Mesothelial cell of epicardium (in vitro differentiated cells): ENCODE results near the gene ELOVL4. TPM values are rescaled to one million over a fixed set of nuclear protein-coding genes. Genes with fewer than 3 reads are reported as not detected.

Experiments used
- DNase-seq, 2 experiments: peaks; one replicate each; pipeline ENCODE4 v3.0.0; 2021; ENCODE audit warnings: low spot score in 2 of 2; ENCODE audit not compliant: unreplicated experiment in 2 of 2
- H3K27ac Mint-ChIP-seq: 2 replicates; pipeline ENCODE4 v1.8.0; 2021; ENCODE audit warnings: mixed read lengths
- H3K27me3 Mint-ChIP-seq: 2 replicates; pipeline ENCODE4 v1.8.0; 2021; ENCODE audit warnings: low read depth, mixed read lengths
- H3K36me3 Mint-ChIP-seq: 2 replicates; pipeline ENCODE4 v1.8.0; 2021; ENCODE audit warnings: mixed read lengths
- H3K4me1 Mint-ChIP-seq: 2 replicates; pipeline ENCODE4 v1.8.0; 2021; ENCODE audit warnings: mixed read lengths
- H3K4me3 Mint-ChIP-seq: 2 replicates; pipeline ENCODE4 v1.8.0; 2021; ENCODE audit warnings: mild to moderate bottlenecking, moderate library complexity, mixed read lengths
- H3K9me3 Mint-ChIP-seq: 2 replicates; pipeline ENCODE4 v1.8.0; 2021; ENCODE audit warnings: mixed read lengths
- total RNA-seq: library from RNA; stranded (reverse); gene quantifications from 3 replicates; pipeline ENCODE4 v1.2.1, GENCODE V29; 2021
- TF ChIP-seq, protein P1 (sequence below): fragments of 200-600 bp; sonication (generic); IDR thresholded peaks from one replicate; pipeline ENCODE4 v1.5.0; 2021; ENCODE audit warnings: antibody characterized with exemption; ENCODE audit not compliant: unreplicated experiment

ELOVL4 gene
- total RNA-seq, 1 donor from 2014 or later: 3.6 TPM

GRCh38 chr6:79954849-79955248 lies 7.5 kb upstream of the ELOVL4 start:
- Mint-ChIP-seq H3K36me3 (no peaks in the 10 kb centered on the region), H3K4me3 (no peak overlapping the region), H3K4me1 (no peaks in the 10 kb centered on the region), H3K9me3 (peaks cover 6% of the 10 kb centered on the region), H3K27ac (no peak overlapping the region), H3K27me3 (peaks cover 2% of the 10 kb centered on the region)
- TF ChIP-seq, protein P1, sequence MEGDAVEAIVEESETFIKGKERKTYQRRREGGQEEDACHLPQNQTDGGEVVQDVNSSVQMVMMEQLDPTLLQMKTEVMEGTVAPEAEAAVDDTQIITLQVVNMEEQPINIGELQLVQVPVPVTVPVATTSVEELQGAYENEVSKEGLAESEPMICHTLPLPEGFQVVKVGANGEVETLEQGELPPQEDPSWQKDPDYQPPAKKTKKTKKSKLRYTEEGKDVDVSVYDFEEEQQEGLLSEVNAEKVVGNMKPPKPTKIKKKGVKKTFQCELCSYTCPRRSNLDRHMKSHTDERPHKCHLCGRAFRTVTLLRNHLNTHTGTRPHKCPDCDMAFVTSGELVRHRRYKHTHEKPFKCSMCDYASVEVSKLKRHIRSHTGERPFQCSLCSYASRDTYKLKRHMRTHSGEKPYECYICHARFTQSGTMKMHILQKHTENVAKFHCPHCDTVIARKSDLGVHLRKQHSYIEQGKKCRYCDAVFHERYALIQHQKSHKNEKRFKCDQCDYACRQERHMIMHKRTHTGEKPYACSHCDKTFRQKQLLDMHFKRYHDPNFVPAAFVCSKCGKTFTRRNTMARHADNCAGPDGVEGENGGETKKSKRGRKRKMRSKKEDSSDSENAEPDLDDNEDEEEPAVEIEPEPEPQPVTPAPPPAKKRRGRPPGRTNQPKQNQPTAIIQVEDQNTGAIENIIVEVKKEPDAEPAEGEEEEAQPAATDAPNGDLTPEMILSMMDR: no peak
- no peak for DNase-seq

- TF ChIP-seq, protein P1: peak; percentile 50
- no peak overlapping the region for H3K4me3 Mint-ChIP-seq
- no peaks in the 10 kb centered on the region for H3K9me3 Mint-ChIP-seq
- no peak overlapping the region for H3K27ac Mint-ChIP-seq
- peaks cover 14% of the 10 kb centered on the region for H3K27me3 Mint-ChIP-seq
- H3K36me3 Mint-ChIP-seq: no peaks in the 10 kb centered on the region
- H3K4me1 Mint-ChIP-seq: peaks cover 13% of the 10 kb centered on the region
- DNase-seq: no peak
These were observed 1.9 kb upstream of the ELOVL4 start for GRCh38 chr6:79949233-79949632.

DNA sequence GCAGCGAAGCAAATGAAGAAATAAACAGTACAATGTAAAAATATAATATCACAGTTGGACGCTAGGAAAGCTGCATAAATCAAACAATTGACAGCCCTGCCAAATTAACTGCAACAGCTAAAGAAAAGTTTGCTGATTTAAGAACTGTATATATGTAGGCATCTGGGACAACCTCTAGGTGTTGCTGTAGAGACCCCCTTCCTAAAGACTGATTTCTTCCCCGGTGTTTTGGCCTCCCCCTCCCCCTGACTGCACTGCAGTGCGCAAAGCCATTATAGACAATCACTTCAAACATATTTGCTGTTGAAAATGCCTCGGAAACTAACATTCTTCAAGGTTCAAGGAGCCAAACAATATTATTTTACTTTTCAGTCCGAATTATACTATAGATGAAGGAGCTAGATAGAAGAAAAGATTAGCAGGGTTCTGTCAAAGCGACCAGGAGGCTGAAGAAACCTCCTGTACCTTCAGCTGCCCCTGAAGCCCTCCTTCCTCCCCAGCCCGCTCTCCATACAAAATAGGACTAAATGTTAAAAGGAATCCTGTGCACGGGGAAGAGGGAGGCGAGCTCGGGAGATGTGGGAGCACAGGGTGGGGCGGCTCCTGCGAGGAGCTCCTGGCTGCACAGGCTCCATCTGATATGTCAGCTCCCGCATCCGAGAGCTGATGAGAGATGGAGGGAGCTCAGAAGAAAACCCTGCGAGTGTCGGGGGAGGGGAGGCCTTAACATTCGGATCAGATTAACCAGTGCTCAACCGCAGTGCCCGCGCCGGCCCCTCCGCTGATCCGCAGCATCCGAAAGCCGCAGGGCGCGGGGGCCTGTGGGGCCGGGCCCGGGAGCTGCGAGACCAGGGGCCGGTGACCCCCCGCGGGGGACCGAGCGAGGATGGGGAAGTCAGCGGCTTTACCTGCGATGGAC lies 822 bp downstream of the ELOVL4 start:
- H3K9me3 Mint-ChIP-seq: no peaks in the 10 kb centered on the region
- peak overlapping the region; percentile 89 for H3K4me3 Mint-ChIP-seq
- peaks cover 13% of the 10 kb centered on the region for H3K4me1 Mint-ChIP-seq
- peaks cover 14% of the 10 kb centered on the region for H3K27me3 Mint-ChIP-seq
- peak overlapping the region; percentile 74 for H3K27ac Mint-ChIP-seq
- TF ChIP-seq, protein P1: peak; percentile 14
- peak in 1 of 2 experiments; percentile 49 for DNase-seq
- H3K36me3 Mint-ChIP-seq: no peaks in the 10 kb centered on the region

- peaks cover 13% of the 10 kb centered on the region for H3K4me1 Mint-ChIP-seq
- no peak overlapping the region for H3K27ac Mint-ChIP-seq
- no peak overlapping the region for H3K4me3 Mint-ChIP-seq
- peaks cover 9% of the 10 kb centered on the region for H3K27me3 Mint-ChIP-seq
- TF ChIP-seq, protein P1: no peak
- H3K36me3 Mint-ChIP-seq: no peaks in the 10 kb centered on the region
- DNase-seq: no peak
- no peaks in the 10 kb centered on the region for H3K9me3 Mint-ChIP-seq
These were observed 4.2 kb downstream of the ELOVL4 start for GRCh38 chr6:79943133-79943532.

DNA sequence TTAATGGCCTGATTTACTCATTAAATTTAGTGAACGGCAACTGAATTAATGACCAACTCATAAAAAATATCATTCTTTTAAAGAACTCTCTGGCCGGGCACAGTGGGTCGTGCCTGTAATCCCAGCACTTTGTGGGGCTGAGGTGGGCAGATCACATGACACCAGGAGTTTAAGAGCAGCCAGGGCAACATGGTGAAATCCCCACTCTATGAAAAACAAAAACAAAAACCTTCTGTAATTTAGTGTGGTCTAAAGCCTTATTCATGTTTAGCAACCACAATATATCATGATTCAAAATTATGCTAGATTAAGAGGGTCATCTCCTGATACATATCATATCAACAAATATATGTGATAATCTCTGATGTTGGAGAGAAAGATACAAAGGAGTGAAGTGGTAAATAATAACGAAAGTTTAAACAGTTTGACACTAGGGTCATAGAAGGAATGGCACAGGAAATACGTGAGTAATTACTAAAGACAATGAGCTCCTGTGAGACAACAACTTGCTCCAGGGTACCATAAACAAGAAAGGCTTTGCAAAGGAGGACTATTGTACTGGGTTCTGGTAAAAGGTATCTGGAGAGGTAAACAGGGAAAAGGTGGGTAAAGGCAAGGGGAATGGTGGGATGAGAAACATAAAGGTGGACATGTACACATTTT lies 5.7 kb downstream of the ELOVL4 start:
- Mint-ChIP-seq H3K27me3 (peaks cover under 1% of the 10 kb centered on the region), H3K27ac (no peak overlapping the region), H3K4me3 (no peak overlapping the region), H3K9me3 (no peaks in the 10 kb centered on the region), H3K4me1 (peaks cover 7% of the 10 kb centered on the region), H3K36me3 (no peaks in the 10 kb centered on the region)
- DNase-seq: no peak
- TF ChIP-seq, protein P1: no peak
